ENCODE measurements around the gene LCN6.
"Not testable (repeated sequence)": the region's sequence is repeated elsewhere in the genome, so short reads cannot be mapped to it uniquely, and the experiment has no call there.

LCN6 gene

DNA sequence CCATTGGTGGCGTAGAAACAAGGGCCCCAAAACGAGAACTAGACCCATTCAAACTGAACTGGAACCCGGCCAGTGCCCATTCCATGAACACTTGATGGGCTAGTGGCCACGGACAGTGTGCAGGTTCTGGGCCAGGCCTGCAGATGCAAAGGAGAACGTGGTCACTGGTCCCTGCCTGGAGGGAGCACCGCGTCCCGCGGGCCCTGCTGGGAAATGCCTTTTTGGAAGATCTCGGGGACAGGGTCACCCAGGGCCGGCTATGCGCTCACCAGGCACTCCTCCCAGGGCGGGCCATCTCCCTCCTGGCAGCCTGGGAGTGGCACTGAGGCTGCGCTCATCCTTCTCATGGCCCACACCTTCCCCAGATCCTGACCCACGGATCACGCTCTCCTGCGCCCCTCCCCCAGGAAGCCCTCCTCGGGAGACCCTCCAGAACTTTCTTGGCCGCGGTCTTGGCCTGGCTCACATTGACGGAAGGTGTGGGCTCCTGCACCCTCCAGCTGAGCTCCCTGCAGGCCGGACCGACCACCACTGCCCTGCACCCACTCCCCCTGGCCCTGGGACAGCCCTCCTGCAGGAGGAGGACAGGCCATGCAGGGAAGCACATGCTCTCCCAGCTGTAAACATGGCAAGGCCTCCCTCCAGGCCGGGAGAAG lies 38.7 kb downstream of the LCN6 start:
- no peak for DNase-seq (ENCODE audit: low spot score)

- DNase-seq (ENCODE audit: low spot score): no peak
These were observed 40.3 kb downstream of the LCN6 start for GRCh38 chr9:136707849-136708517.

DNA sequence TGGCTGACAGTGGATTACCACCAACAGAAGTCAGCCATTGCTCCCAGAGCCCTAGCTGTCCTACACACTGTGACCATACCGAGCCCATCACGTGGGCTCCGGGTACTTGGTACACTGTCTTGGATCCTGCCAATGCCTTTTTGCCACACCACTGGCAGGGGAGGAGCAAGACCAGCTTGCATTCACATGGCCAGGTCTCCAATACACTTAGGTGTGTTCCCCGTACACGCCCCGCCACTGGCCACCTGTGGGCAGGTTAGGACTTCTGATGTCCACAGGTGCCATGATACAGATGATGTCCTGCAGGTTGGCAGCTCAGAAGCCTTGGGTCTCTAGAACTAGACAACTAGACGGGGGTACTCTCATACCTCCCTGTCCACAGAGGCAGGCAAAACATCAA lies 41.3 kb downstream of the LCN6 start:
- no peak for DNase-seq (ENCODE audit: low spot score)

- DNase-seq (ENCODE audit: low spot score): no peak
These were observed 42.8 kb downstream of the LCN6 start for GRCh38 chr9:136705564-136705963.

GRCh38 chr9:136704741-136705140 lies 43.6 kb downstream of the LCN6 start:
- DNase-seq (ENCODE audit: low spot score): not testable (repeated sequence)

GRCh38 chr9:136703276-136703860 lies 45.0 kb downstream of the LCN6 start:
- no peak for DNase-seq (ENCODE audit: low spot score)

DNA sequence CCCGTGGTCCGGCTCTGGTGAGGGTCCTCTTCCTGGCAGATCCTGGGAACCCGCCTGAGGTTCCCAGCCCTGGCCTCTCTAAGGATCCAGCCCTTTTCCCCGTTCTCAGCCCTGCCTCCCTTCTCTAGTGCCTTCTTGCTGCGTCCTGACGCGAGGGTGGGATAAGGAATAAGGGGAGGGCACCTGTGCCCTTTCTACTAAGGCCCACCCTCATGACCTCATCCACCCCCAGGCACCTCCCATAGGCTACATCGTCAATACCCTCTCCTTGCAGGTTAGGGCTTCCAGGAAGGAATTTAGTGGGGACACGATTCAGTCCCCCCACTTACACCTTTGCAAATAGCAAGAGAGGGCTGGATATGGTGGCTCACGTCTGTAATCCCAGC lies 46.7 kb downstream of the LCN6 start:
- DNase-seq (ENCODE audit: low spot score): no peak

DNA sequence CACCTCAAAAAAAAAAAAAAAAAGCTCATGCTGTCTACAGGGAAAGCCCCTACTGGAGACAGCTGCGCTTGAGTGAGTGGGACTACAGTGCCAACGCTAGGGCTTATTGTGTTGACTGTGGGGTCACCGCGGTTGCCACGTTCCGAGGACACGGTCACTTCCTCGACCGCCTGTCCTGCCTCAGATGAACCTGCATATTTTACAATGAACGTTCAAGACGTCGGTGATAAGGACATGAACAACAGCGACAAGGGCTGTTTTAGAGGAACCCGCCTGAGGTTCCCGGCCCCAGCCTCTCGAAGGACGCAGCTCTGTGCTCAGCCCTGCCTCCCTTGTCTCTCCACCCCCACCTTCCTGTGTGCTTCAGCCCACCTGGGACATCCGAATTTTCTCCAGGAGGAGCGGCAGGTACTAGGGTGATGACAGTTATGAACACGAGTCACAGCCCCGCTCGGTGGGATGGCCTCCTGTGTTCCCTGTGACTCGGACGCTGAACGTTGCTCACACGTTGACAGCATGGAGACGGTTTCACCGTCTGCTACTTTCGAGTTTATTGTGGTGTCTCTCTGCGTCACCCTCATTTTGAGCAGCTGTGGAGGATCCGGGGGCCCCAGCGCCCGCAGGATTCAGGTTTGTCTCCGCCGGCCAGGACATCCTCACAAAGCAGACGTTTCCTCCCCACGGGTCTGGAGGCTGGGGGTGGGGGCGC lies 47.2 kb downstream of the LCN6 start:
- DNase-seq (ENCODE audit: low spot score): no peak

DNA sequence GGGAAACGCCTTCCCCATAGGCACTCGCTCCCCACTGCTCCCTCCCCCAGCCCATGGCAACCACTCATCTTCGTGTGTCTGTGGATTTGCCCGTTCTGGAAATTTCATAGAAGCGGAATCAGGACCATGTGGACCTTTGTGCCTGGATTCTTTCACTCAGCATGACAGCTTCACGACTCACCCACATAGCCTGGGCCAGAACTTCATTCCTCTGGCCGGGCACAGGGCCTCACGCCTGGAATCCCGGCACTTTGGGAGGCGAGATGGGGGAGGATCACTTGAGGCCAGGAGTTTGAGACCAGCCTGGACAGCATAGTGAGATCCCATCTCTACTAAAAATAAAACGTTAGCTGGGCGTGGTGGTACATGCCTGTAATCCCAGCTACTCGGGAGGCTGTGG lies 48.0 kb downstream of the LCN6 start:
- DNase-seq (ENCODE audit: low spot score): no peak

- DNase-seq (ENCODE audit: low spot score): no peak
These were observed 49.6 kb downstream of the LCN6 start for GRCh38 chr9:136698635-136699246.

DNA sequence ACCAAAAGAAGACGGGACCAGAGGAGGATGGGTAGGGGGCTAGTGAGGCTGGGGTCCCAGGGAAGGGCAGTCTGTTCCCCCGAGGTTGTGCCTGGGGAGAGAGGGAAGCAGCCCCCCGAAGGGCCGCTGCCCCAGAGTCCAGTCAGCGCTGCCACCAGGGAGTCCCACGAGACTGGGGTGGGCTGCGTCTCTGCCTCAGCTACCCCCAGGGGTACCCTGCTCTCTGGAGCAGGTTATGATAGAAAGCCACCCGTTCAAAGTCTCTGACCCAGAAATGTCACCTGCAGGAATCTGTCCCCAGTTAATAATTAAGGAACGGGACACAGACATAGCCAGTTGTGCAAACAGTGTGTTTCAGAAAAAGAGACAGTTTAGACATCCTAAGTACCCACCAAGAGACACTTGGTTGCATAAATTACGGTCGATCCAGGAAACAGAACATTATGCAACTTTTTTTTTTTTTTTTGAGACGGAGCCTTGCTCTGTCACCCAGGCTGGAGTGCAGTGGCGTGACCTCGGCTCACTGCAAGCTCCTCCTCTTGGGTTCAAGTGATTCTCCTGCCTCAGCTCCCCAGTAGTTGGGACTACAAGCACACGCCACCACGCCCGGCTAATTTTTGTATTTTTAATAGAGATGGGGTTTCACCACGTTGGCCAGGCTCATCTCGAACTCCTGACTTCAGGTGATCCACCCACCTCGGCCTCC lies 50.4 kb downstream of the LCN6 start:
- no peak for DNase-seq (ENCODE audit: low spot score)

DNA sequence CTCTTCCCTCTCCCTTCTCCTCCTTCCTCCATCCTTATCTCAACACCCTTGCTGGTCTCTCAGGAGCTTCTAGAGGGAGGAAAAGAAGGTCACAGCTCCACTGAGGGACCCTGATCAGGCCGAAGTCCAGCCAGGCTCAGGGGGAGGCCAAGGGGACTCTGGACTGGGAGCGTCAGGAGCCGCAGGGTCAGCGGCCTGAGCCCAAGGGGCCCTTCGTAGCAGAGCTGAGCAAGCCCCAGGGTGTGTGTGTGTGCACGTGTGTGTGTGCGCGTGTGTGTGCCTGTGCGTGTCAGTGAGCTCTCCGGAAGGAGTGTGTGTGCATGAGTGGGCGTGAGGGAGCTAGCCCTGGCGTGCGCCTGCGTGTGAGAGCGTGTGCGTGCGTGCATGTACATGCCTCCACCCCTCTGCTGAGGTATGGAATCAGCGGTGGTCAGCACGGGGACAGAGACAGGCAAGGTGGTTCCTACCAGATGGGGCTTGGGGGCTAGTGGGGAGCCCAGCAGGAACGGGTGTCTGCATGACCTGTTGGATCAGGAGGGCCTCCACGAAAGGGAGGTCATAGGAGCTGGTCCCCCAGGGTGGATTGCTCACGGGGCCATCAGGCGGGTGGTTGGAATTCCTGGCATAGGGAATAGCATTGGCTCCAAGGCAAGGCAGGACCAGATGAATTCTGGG lies 51.0 kb downstream of the LCN6 start:
- DNase-seq (ENCODE audit: low spot score): no peak

- no peak for DNase-seq (ENCODE audit: low spot score)
These were observed 51.8 kb downstream of the LCN6 start for GRCh38 chr9:136696502-136696901.

GRCh38 chr9:136695955-136696354 lies 52.4 kb downstream of the LCN6 start:
- no peak for DNase-seq (ENCODE audit: low spot score)

DNA sequence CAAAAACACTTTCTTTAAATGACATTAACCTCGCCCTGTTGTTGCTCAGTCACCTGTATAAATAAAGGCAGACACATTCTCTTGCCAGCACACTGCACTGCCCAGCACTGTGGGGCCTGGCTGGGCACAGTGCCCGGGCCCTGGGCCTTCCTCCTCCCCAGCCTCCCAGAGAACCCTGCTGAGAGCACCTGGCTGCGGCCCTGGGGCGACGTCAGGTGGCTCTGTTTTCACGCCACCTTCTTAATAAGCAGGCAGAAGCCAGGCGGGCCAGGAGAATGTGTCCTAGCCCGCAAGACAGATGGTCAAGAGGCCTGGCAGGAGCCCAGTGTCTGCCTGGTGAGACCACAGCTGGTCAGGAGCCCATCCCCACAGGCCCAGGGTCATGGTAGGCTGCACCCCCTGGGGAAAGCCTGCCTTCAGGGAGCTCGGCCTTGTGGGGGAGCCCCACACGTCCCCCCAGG lies 52.9 kb downstream of the LCN6 start:
- no peak for DNase-seq (ENCODE audit: low spot score)

- no peak for DNase-seq (ENCODE audit: low spot score)
These were observed 53.5 kb downstream of the LCN6 start for GRCh38 chr9:136694872-136695247.

DNA sequence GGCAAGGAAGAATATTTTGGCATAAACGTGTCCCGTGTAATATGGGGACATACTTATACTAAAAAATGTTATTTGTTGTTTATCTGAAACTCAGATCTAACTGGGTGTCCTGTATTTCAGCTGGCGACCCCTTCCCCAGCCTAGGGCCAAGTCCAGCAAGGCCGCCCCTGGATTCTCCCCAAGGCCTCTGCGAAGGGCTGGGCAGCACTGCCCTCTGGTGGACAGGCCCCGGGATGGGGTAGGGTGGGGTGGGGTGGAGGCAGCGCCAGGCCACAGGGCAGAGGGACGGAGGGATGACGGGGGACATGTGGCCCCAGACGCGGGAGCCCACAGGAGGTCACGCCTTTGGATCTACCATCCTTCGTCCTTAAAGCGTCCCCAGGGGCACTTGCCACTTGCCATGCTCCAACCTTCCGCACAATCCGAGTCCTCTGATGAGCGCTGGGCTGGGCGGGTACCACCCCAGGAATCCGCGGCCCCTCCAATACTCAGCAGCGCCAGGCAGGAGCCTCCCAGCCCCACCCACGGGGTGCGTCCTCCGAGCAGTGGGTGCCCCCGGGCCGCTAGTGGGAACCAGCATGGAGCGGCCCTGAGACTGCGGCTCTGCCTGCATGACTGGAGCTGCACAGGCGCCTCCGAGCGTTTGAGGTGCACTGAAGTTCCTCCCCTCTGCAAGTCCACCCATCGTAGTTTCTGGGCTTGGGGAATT lies 54.0 kb downstream of the LCN6 start:
- DNase-seq (ENCODE audit: low spot score): no peak
